Measurements from ENCODE around the gene NFKBIE. TPM values are rescaled to one million over a fixed set of nuclear protein-coding genes. Genes with fewer than 3 reads are reported as not detected.

The NFKBIE gene
- polyA plus RNA-seq, 1 donor from 2014 or later = 16.8 TPM

DNA sequence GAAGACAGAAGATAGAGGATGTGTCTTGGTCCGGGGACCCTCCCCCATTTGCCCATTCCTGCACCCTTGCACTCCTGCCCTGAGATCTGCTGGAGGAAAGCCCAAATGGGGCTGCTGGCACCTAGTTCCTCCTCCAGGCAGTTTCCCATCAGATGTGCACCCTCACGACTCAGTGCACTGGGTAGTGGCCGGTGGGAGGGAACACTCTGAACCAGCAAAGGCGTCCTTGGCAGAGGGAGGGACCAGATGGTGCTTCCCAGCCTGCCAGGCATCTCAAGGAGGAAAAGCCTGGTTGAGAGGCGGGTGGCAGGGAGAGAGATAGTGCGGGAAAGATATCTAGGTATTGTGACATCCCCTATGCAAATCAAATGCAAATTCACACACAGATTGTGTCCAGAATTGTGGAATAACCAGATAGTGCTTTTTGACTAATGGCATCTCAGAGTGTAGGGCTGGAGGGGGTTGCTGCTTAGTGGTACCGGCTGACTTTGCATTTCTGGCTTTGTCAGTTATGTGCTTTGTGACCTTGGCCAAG is 24.4 kb upstream of the NFKBIE start:
- Histone ChIP-seq H3K4me3 (ENCODE audit: low read length) (no peak overlapping the region), H3K36me3 (ENCODE audit: insufficient read depth, low read length) (no peaks in the 10 kb centered on the region), H3K9ac (ENCODE audit: low read length) (no peak overlapping the region), H2AFZ (ENCODE audit: low read depth, low read length) (no peak overlapping the region), H3K79me2 (replicated peaks; ENCODE audit: insufficient read depth, low read length) (no peaks in the 10 kb centered on the region), H3F3A (ENCODE audit: insufficient read depth, low read length, poor library complexity, severe bottlenecking) (no peaks in the 10 kb centered on the region), H3K9me3 (ENCODE audit: low read length) (no peaks in the 10 kb centered on the region), H3K4me2 (ENCODE audit: low read length) (no peak overlapping the region), H3K9me2 (ENCODE audit: insufficient read depth, low read length) (no peaks in the 10 kb centered on the region), H3K27me3 (ENCODE audit: insufficient read depth, low read depth, low read length) (no peaks in the 10 kb centered on the region), H4K20me1 (ENCODE audit: insufficient read depth) (no peaks in the 10 kb centered on the region), H3K27ac (ENCODE audit: low read length) (no peak overlapping the region)
- no peak for TF ChIP-seq POLR2AphosphoS5 (IDR thresholded peaks at IDR 0.05)
- no peak for TF ChIP-seq EZH2 (IDR thresholded peaks at IDR 0.05; ENCODE audit: borderline replicate concordance, insufficient read depth, low read length, poor library complexity, severe bottlenecking)
- no peak for TF ChIP-seq MXI1 (conservative IDR thresholded peaks at IDR 0.05; ENCODE audit: poor library complexity, severe bottlenecking)
- no peak for TF ChIP-seq RAD21 (conservative IDR thresholded peaks at IDR 0.05)
- TF ChIP-seq REST (IDR thresholded peaks at IDR 0.05; ENCODE audit: borderline replicate concordance) = no peak
- TF ChIP-seq SMC3 (conservative IDR thresholded peaks at IDR 0.05; ENCODE audit: poor library complexity) = no peak

GRCh38 chr6:44286747-44287146 is 21.4 kb upstream of the NFKBIE start:
- H3K9me2 ChIP-seq (ENCODE audit: insufficient read depth, low read length) = no peaks in the 10 kb centered on the region
- TF ChIP-seq MXI1 (conservative IDR thresholded peaks at IDR 0.05; ENCODE audit: poor library complexity, severe bottlenecking) = no peak
- no peak for TF ChIP-seq RAD21 (conservative IDR thresholded peaks at IDR 0.05)
- no peak for TF ChIP-seq POLR2AphosphoS5 (IDR thresholded peaks at IDR 0.05)
- TF ChIP-seq EP300 (conservative IDR thresholded peaks at IDR 0.05; ENCODE audit: poor library complexity, severe bottlenecking) = no peak
- no peak for TF ChIP-seq CTCF (IDR thresholded peaks at IDR 0.05; ENCODE audit: poor library complexity, severe bottlenecking)
- TF ChIP-seq REST (IDR thresholded peaks at IDR 0.05; ENCODE audit: borderline replicate concordance) = no peak
- TF ChIP-seq TAF1 (IDR thresholded peaks at IDR 0.05; ENCODE audit: low read depth) = no peak
- no peak for TF ChIP-seq EZH2 (IDR thresholded peaks at IDR 0.05; ENCODE audit: borderline replicate concordance, insufficient read depth, low read length, poor library complexity, severe bottlenecking)
- TF ChIP-seq SMC3 (conservative IDR thresholded peaks at IDR 0.05; ENCODE audit: poor library complexity) = no peak
- no peaks in the 10 kb centered on the region for H3K9me3 ChIP-seq (ENCODE audit: low read length)
- no peak overlapping the region for H3K4me3 ChIP-seq (ENCODE audit: low read length)
- no peak overlapping the region for H3K27ac ChIP-seq (ENCODE audit: low read length)
- H3K9ac ChIP-seq (ENCODE audit: low read length) = no peak overlapping the region
- H4K20me1 ChIP-seq (ENCODE audit: insufficient read depth) = no peaks in the 10 kb centered on the region
- no peaks in the 10 kb centered on the region for H3K36me3 ChIP-seq (ENCODE audit: insufficient read depth, low read length)
- H3K27me3 ChIP-seq (ENCODE audit: insufficient read depth, low read depth, low read length) = no peaks in the 10 kb centered on the region
- H3K79me2 ChIP-seq (replicated peaks; ENCODE audit: insufficient read depth, low read length) = no peaks in the 10 kb centered on the region
- no peaks in the 10 kb centered on the region for H3F3A ChIP-seq (ENCODE audit: insufficient read depth, low read length, poor library complexity, severe bottlenecking)
- no peak overlapping the region for H2AFZ ChIP-seq (ENCODE audit: low read depth, low read length)
- no peak overlapping the region for H3K4me2 ChIP-seq (ENCODE audit: low read length)
